ENCODE data around the gene RRP36.
A peak's percentile ranks its signal among the peaks of the same experiment; 100 is the strongest.
"Not testable (repeated sequence)": the region's sequence is repeated elsewhere in the genome, so short reads cannot be mapped to it uniquely, and the experiment has no call there.

RRP36 gene

GRCh38 chr6:43037197-43037596 is 15.8 kb downstream of the RRP36 start:
- no peak for DNase-seq (ENCODE audit: low read depth in 3 of 3, low spot score in 1 of 3)

GRCh38 chr6:43037706-43038105 is 16.3 kb downstream of the RRP36 start:
- DNase-seq (ENCODE audit: low read depth in 3 of 3, low spot score in 1 of 3), result no peak

- DNase-seq (ENCODE audit: low read depth in 3 of 3, low spot score in 1 of 3), result no peak
Measured at GRCh38 chr6:43038727-43039126, 17.3 kb downstream of the RRP36 start.

DNA sequence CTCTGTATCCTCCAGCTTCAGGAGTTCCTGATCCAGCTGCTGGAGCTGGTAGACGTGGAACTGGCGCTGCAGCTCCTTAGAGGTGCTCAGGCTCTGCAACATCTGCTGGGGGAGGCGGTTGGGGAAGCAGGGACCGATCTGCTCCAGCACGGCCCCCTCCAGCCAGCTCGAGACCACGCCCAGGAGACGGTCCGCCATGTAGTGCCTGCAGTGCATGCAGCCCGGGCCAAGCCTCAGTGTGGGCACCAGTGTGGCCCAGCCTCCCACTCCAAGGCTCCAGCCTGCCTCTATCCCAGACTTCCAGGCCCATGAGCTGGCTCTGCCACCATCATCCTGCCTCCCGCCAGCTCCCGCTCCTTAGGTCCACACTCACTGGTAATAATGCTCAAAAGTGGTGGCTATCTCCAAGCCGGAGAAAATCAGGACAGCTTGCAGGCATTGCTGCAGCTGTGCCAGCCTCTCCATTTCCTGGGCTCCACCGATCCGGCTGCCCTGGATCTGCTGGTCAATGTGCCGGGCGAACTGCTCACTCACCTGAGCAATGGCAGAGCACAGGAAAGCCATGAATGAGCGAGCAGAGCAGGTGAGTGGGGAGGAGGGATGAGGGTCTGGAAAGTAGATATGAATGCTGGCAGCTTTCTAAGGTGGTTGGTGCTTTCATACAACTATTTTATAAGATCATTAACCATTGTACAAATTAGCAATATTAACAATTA is 19.3 kb downstream of the RRP36 start:
- no peak for DNase-seq (ENCODE audit: low read depth in 3 of 3, low spot score in 1 of 3)

- not testable (repeated sequence) for DNase-seq (ENCODE audit: low read depth in 3 of 3, low spot score in 1 of 3)
Measured at GRCh38 chr6:43041475-43041874, 20.1 kb downstream of the RRP36 start.

- no peak for DNase-seq (ENCODE audit: low read depth in 3 of 3, low spot score in 1 of 3)
Measured at GRCh38 chr6:43043310-43043709, 21.9 kb downstream of the RRP36 start.

GRCh38 chr6:43045371-43045930 is 24.0 kb downstream of the RRP36 start:
- no peak for DNase-seq (ENCODE audit: low read depth in 3 of 3, low spot score in 1 of 3)

- no peak for DNase-seq (ENCODE audit: low read depth in 3 of 3, low spot score in 1 of 3)
Measured at GRCh38 chr6:43047998-43048397, 26.6 kb downstream of the RRP36 start.

DNA sequence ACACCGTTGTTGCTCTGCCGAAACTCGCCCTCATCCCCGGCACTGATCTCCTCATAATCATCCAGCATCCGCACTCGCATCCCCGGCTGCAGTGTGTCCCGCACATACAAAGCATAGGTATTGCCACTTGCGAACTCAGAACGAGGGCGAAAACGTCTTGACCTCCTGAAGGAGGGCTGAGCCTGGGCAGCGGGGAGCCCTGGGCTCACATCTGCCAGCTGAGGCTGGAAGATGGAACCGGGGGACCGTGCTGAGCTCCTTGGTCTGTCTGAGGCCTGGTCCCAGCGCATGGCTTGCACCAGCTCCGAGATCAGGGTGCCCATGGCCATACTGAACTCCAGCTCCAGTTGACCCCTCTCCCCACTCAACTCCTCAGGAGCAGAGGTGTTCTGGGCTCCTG is 29.6 kb downstream of the RRP36 start:
- no peak for DNase-seq (ENCODE audit: low read depth in 3 of 3, low spot score in 1 of 3)

DNA sequence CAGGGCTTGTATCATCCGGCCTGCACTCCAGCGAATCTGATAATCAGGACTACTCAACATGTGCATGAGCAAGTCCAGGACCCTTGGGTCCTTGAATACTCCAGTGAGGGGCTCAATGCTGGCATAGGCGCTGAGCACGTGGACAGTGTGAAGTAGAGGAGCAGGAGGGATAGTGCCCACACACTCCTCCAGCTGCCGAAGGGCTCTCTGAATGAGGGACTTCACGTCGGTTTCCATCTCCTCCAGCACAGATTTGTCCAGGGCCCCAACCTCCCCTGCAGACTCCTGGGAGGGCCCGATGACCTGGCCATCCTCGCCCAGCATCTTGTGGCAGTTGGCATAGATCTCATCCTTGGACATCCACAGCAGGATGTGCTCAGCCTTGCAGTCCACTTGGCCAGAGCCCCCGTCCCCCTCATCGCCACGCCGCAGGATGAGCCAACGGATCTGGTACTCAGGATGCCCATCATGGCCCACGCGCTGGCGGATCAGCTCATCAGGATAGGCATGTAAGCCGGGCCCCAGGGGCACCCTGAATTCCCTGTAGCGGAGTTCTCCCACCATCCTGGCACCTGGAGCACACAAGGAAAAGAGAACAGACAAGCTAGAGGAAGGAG is 30.9 kb downstream of the RRP36 start:
- no peak for DNase-seq (ENCODE audit: low read depth in 3 of 3, low spot score in 1 of 3)

- DNase-seq (ENCODE audit: low read depth in 3 of 3, low spot score in 1 of 3), result peak in 1 of 3 donors; percentile 30
Measured at GRCh38 chr6:43052842-43053544, 31.6 kb downstream of the RRP36 start.

- peak; percentile 66 to 82 (median 79) for DNase-seq (ENCODE audit: low read depth in 3 of 3, low spot score in 1 of 3)
Measured at GRCh38 chr6:43053545-43054205, 32.3 kb downstream of the RRP36 start, which contains the start of gene CUL7. Gene CUL7 (minus strand): TSS chr6:43053851. CDS start chr6:43052788, 1,063 bp downstream.

- DNase-seq (ENCODE audit: low read depth in 3 of 3, low spot score in 1 of 3), result no peak
Measured at GRCh38 chr6:43054206-43054943, 33.0 kb downstream of the RRP36 start.

DNA sequence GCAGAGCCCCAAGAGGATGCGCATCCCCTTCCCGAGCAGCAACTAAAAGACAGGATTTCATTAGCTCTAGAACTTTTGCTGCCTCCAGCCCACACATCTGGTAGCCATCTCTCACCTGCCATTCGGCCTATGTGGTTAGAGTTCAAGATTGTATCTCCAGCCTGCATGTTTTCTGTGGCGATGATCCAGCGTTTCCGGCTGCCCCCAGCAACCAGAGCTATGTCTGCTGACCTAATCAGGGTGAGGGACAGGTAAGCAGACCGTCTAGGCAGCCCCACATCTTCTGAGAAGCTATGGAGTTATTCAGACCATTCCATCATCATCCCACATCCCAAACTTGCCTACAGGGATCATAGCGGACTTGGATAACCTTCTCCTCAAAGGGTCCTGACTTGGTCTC is 34.5 kb downstream of the RRP36 start:
- DNase-seq (ENCODE audit: low read depth in 3 of 3, low spot score in 1 of 3), result no peak

GRCh38 chr6:43058531-43058930 is 37.1 kb downstream of the RRP36 start:
- DNase-seq (ENCODE audit: low read depth in 3 of 3, low spot score in 1 of 3), result no peak

DNA sequence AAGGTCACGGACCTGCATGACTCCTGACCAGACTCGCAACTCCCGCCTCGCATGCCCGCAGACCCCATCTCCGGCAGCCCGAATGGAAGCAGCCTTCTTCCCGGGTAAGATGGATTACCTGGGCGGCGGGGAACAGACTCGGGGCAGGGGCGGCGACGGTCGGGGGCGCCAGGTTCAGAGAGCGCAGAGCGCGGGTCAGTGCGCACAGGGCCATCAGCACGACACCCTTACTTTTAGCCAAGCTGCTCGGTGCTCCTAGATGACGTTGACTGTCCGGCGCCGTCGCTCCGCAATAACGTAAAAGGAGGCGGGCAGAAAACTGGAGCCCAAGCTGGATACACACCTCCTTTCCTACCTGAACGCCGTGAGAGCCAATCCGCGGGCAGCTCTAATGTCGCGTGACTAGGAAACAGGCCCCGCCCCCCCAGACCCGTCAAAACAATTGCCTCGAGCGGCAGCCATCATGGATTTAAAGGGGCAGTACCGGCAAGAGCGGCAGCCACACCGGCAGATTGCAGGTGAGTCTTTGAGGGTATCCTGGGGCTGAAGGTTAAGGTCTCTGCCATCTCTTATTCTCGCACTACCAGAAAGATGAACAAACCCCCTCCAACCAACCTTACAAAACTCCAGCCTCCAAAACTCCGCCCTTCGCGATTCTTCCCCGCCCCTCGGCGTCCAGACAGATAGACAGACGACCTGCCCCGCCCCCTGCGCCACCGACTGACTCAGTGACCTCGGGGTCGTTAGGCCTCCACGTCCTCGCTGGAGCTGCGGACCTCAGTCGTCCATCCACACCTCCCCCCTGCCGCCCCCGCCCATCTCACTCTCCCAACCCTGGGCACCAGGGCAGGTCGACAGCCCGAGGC is 38.0 kb downstream of the RRP36 start, which contains the start of the genes KLC4 and MRPL2:
TSS of gene KLC4 (plus strand) at position 464 of the 866 bp plus-strand sequence. CDS start 1,705 bp downstream, outside the sequence.
TSS of gene MRPL2 (minus strand) at position 267 of the 866 bp plus-strand sequence. CDS start at position 214, 53 bp downstream.
- DNase-seq (ENCODE audit: low read depth in 3 of 3, low spot score in 1 of 3), result peak; percentile 88 to 93 (median 90)

- no peak for DNase-seq (ENCODE audit: low read depth in 3 of 3, low spot score in 1 of 3)
Measured at GRCh38 chr6:43060034-43060754, 38.8 kb downstream of the RRP36 start.

DNA sequence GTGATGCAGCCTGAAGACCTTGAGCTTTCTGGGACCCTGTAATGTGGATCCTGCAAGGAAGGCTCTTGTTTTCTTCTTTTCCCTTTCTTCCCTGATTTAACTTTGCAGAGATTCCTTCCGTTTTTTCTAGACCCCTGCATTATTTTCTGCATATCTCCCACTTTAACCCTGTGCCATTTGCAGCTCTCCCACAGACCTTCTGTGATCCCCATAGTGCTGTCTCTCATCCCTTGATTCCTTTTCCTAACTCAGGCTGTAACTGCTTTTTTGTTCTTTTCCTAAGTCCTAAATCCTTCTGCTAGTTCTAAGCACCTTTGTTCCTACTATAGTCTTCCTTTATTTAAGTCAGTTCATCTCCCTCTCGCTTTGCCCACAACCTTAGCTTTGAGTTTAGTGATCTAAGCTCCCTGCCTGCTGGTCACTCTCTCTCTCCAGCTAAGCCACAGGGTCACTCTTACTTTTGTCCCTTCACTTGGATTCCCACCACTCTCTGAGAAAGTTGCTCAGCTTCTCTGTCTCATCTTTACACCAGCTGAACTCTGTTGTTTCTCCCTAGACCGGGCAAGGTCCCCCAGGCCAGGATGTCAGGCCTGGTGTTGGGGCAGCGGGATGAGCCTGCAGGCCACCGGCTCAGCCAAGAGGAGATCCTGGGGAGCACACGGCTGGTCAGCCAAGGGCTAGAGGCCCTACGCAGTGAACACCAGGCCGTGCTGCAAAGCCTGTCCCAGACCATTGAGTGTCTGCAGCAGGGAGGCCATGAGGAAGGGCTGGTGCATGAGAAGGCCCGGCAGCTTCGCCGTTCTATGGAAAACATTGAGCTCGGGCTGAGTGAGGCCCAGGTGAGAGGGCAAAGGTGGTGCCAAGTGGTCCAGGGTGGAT is 39.6 kb downstream of the RRP36 start:
- DNase-seq (ENCODE audit: low read depth in 3 of 3, low spot score in 1 of 3), result no peak

All from stimulated activated CD4-positive, alpha-beta T cell treated with anti-CD3 and anti-CD28 coated beads, TNF-alpha, amount 100 ng/mL, for 1 hour (primary cell).